ENCODE results near the gene FREM2.

The FREM2 gene

GRCh38 chr13:38685974-38686576, 802 bp upstream of the FREM2 start:
- DNase-seq (ENCODE audit: low read depth in 2 of 2) = no peak

- DNase-seq (ENCODE audit: low read depth in 2 of 2) = no peak
These were observed 661 bp downstream of the FREM2 start for GRCh38 chr13:38687246-38688229.

- no peak for DNase-seq (ENCODE audit: low read depth in 2 of 2)
These were observed 1.8 kb downstream of the FREM2 start for GRCh38 chr13:38688674-38689073.

- no peak for DNase-seq (ENCODE audit: low read depth in 2 of 2)
These were observed 3.4 kb downstream of the FREM2 start for GRCh38 chr13:38690231-38690630.

GRCh38 chr13:38693168-38693567, 6.3 kb downstream of the FREM2 start:
- no peak for DNase-seq (ENCODE audit: low read depth in 2 of 2)

- DNase-seq (ENCODE audit: low read depth in 2 of 2) = no peak
These were observed 6.8 kb downstream of the FREM2 start for GRCh38 chr13:38693641-38694040.

- no peak for DNase-seq (ENCODE audit: low read depth in 2 of 2)
These were observed 10.3 kb downstream of the FREM2 start for GRCh38 chr13:38697197-38697596.

GRCh38 chr13:38697628-38698333, 10.9 kb downstream of the FREM2 start:
- DNase-seq (ENCODE audit: low read depth in 2 of 2) = no peak

- DNase-seq (ENCODE audit: low read depth in 2 of 2) = no peak
These were observed 13.2 kb downstream of the FREM2 start for GRCh38 chr13:38700051-38700450.

- no peak for DNase-seq (ENCODE audit: low read depth in 2 of 2)
These were observed 15.8 kb downstream of the FREM2 start for GRCh38 chr13:38702669-38703068.

GRCh38 chr13:38703255-38703654, 16.4 kb downstream of the FREM2 start:
- no peak for DNase-seq (ENCODE audit: low read depth in 2 of 2)

- no peak for DNase-seq (ENCODE audit: low read depth in 2 of 2)
These were observed 18.5 kb downstream of the FREM2 start for GRCh38 chr13:38705365-38705764.

- no peak for DNase-seq (ENCODE audit: low read depth in 2 of 2)
These were observed 20.6 kb downstream of the FREM2 start for GRCh38 chr13:38707460-38707859.

GRCh38 chr13:38713046-38713445, 26.2 kb downstream of the FREM2 start:
- no peak for DNase-seq (ENCODE audit: low read depth in 2 of 2)

GRCh38 chr13:38718374-38718773, 31.5 kb downstream of the FREM2 start:
- no peak for DNase-seq (ENCODE audit: low read depth in 2 of 2)

GRCh38 chr13:38730332-38730731, 43.5 kb downstream of the FREM2 start:
- no peak for DNase-seq (ENCODE audit: low read depth in 2 of 2)

GRCh38 chr13:38733146-38733545, 46.3 kb downstream of the FREM2 start:
- no peak for DNase-seq (ENCODE audit: low read depth in 2 of 2)

GRCh38 chr13:38735665-38736440, 49.0 kb downstream of the FREM2 start:
- no peak for DNase-seq (ENCODE audit: low read depth in 2 of 2)

- DNase-seq (ENCODE audit: low read depth in 2 of 2) = no peak
These were observed 56.6 kb downstream of the FREM2 start for GRCh38 chr13:38743466-38743865.

- DNase-seq (ENCODE audit: low read depth in 2 of 2) = no peak
These were observed 65.8 kb downstream of the FREM2 start for GRCh38 chr13:38752686-38753085.

- DNase-seq (ENCODE audit: low read depth in 2 of 2) = no peak
These were observed 67.0 kb downstream of the FREM2 start for GRCh38 chr13:38753878-38754277.

- no peak for DNase-seq (ENCODE audit: low read depth in 2 of 2)
These were observed 68.9 kb downstream of the FREM2 start for GRCh38 chr13:38755793-38756192.
